Activated T-cell treated with anti-CD3 and anti-CD28 coated beads for 4 hours (primary cell): ENCODE results near the gene COPG2.
"Not testable (repeated sequence)": the region's sequence is repeated elsewhere in the genome, so short reads cannot be mapped to it uniquely, and the experiment has no call there.

Experiments used
- DNase-seq: peaks from one replicate; pipeline ENCODE4 v3.0.0-alpha.2; 2020

The COPG2 gene, protein sequence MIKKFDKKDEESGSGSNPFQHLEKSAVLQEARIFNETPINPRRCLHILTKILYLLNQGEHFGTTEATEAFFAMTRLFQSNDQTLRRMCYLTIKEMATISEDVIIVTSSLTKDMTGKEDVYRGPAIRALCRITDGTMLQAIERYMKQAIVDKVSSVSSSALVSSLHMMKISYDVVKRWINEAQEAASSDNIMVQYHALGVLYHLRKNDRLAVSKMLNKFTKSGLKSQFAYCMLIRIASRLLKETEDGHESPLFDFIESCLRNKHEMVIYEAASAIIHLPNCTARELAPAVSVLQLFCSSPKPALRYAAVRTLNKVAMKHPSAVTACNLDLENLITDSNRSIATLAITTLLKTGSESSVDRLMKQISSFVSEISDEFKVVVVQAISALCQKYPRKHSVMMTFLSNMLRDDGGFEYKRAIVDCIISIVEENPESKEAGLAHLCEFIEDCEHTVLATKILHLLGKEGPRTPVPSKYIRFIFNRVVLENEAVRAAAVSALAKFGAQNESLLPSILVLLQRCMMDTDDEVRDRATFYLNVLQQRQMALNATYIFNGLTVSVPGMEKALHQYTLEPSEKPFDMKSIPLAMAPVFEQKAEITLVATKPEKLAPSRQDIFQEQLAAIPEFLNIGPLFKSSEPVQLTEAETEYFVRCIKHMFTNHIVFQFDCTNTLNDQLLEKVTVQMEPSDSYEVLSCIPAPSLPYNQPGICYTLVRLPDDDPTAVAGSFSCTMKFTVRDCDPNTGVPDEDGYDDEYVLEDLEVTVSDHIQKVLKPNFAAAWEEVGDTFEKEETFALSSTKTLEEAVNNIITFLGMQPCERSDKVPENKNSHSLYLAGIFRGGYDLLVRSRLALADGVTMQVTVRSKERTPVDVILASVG

GRCh38 chr7:130668258-130669084, at the start of gene COPG2:
TSS of gene COPG2 (minus strand) at chr7:130668748. CDS start at chr7:130668668, 80 bp downstream.
- peak; percentile 58 for DNase-seq

- DNase-seq = no peak
Measured at GRCh38 chr7:130712416-130712815, 43.9 kb upstream of the COPG2 start.

- DNase-seq = no peak
Measured at GRCh38 chr7:130708766-130709165, 40.2 kb upstream of the COPG2 start.

- DNase-seq = no peak
Measured at GRCh38 chr7:130708001-130708400, 39.5 kb upstream of the COPG2 start.

GRCh38 chr7:130703851-130704250, 35.3 kb upstream of the COPG2 start:
- no peak for DNase-seq

GRCh38 chr7:130701650-130702049, 33.1 kb upstream of the COPG2 start:
- DNase-seq = no peak

- DNase-seq = no peak
Measured at GRCh38 chr7:130700760-130701159, 32.2 kb upstream of the COPG2 start.

DNA sequence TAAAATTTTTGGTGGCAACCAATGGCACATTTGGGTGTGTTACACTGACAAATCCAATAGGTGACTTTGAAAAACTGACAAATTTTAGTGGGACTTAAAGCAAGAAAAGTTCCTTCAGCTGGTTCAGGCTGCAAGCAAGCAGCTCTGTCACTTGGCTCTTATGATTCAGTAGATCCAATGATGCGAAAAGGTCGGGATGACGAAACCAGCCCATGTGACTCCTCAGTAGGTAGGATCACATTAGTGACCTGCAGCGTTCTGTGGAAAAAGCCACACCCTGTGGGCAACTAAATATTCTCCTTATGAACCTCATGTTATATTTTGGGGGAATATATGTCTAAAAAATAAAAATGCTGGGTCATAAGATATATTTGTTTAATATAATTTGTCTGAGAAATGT, 31.1 kb upstream of the COPG2 start:
- DNase-seq = no peak

GRCh38 chr7:130697820-130698219, 29.3 kb upstream of the COPG2 start:
- DNase-seq = no peak

DNA sequence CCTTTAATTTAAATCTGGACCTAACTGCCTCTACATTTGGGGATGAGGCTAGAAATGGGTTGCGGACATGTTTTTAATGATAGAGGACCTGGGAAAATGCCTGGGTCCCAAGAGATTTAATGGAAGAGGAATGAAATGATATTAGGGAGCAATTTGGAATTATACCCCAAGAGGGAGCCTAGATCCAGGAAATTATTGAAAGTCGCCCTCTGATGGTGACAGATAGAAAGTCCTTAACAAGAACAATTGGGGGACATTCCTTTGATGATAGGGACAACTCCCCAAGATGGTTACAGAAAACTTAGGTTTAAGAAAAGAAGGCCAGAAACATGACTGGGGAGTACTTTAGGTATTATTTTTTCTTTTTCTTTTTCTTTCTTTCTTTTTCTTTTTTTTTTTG, 27.3 kb upstream of the COPG2 start:
- DNase-seq = no peak

GRCh38 chr7:130692396-130692795, 23.8 kb upstream of the COPG2 start:
- DNase-seq = not testable (repeated sequence)

DNA sequence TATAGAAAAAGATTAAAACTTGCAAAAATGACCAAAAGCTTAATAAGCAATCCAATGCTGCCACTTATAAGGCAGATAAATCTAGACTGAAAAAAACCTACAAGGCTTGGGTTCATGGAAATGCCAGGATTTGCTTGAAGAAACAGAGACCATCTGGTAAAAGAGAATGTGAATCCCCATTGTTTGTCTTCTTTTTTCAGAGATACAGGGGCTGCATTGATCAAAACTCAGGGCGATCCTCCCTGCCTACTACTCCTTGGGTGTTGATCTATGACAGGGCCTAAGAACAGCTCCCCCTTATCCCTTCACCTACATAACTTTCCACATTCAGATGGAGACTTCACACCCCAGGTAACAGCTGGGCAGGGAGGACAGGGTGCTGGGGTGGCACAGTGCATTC, 21.1 kb upstream of the COPG2 start:
- no peak for DNase-seq

GRCh38 chr7:130683026-130683425, 14.5 kb upstream of the COPG2 start:
- no peak for DNase-seq

- DNase-seq = no peak
Measured at GRCh38 chr7:130674456-130674855, 5.9 kb upstream of the COPG2 start.

DNA sequence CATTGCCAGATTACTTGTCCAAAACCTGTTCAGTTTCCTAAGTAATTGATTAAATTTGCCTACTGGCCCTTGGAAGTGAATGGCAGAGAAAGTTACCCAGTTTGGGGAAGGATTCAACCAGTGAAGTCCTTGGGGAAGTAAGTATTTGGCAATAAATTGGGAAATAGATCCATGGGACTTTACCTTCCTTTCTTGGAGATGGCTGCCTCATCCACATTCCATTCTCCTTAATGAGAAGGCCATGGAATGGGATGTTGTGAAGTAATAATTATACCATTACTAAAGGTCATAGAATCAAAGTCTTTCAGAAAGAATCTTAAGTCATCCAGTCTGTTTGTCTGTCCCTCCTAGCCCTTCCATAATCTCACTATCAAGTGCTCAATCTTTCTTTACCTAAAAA, 4.5 kb upstream of the COPG2 start:
- no peak for DNase-seq

- no peak for DNase-seq
Measured at GRCh38 chr7:130672146-130672545, 3.6 kb upstream of the COPG2 start.

GRCh38 chr7:130669085-130669700, 645 bp upstream of the COPG2 start:
- DNase-seq = peak; percentile 3

- no peak for DNase-seq
Measured at GRCh38 chr7:130667593-130668257, 823 bp downstream of the COPG2 start.

GRCh38 chr7:130662426-130662825, 6.1 kb downstream of the COPG2 start:
- no peak for DNase-seq

- no peak for DNase-seq
Measured at GRCh38 chr7:130655286-130655685, 13.3 kb downstream of the COPG2 start.

- no peak for DNase-seq
Measured at GRCh38 chr7:130654850-130655249, 13.7 kb downstream of the COPG2 start.

DNA sequence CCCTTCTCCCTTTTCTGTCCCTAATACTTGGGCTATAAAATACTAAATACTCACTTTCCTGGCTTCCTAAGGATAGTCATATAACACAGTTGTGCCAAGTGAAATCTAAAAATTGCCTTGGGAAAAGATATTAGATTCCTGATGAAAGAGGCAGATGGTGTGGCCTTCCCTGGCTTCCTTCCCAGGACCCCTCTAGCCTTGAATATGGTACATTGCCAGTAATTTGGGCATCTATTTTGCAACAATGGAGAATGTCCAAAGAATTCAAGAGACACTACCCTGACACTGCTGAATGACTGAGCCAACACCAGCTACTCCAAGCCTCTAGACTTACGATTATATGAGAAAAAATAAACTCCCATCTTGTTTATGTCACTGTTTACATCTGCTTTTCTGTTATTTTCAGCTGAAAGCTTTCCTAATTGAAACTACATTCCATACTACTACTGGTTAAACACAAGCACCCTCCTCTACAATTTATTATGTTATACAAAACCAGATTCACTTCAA, 17.9 kb downstream of the COPG2 start:
- no peak for DNase-seq
